ENCODE results near the gene TEX11. TPM values are rescaled to one million over a fixed set of nuclear protein-coding genes. Genes with fewer than 3 reads are reported as not detected.
"Not testable (repeated sequence)": the region's sequence is repeated elsewhere in the genome, so short reads cannot be mapped to it uniquely, and the experiment has no call there.

The TEX11 gene
- total RNA-seq, 2 experiments from 2014 or later, result not detected

DNA sequence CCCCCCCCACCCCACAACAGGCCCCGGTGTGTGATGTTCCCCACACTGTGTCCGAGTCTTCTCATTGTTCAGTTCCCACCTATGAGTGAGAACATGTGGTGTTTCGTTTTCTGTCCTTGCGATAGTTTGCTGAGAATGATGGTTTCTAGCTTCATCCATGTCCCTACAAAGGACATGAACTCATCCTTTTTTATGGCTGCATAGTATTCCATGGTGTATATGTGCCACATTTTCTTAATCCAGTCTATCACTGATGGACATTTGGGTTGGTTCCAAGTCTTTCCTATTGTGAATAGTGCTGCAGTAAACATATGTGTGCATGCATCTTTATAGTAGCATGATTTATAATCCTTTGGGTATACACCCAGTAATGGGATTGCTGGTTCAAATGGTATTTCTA lies 393.2 kb downstream of the TEX11 start:
- H3K4me2 ChIP-seq (ENCODE audit: low read length); H2AFZ ChIP-seq (ENCODE audit: low read length); DNase-seq (ENCODE audit: low spot score); H3K9me2 ChIP-seq (ENCODE audit: insufficient read depth, low read length); H3K9me3 ChIP-seq (ENCODE audit: low read length); CTCF ChIA-PET (ENCODE audit: unreplicated experiment); H3K79me2 ChIP-seq (ENCODE audit: insufficient read depth, low read depth, low read length); H3K4me1 ChIP-seq (ENCODE audit: insufficient read depth, low read length, poor library complexity, severe bottlenecking); POLR2A ChIA-PET; H4K20me1 ChIP-seq (ENCODE audit: insufficient read depth, low read length); H3K27ac ChIP-seq (ENCODE audit: low read depth, low read length, poor library complexity, severe bottlenecking); intact Hi-C loops (cut with micrococcal nuclease; ENCODE audit: unreplicated experiment); H3K4me3 ChIP-seq (ENCODE audit: low read depth, low read length, poor library complexity, severe bottlenecking); H3K36me3 ChIP-seq (ENCODE audit: insufficient read depth, low read length); BruUV-seq (replicated peaks): not testable (repeated sequence)

DNA sequence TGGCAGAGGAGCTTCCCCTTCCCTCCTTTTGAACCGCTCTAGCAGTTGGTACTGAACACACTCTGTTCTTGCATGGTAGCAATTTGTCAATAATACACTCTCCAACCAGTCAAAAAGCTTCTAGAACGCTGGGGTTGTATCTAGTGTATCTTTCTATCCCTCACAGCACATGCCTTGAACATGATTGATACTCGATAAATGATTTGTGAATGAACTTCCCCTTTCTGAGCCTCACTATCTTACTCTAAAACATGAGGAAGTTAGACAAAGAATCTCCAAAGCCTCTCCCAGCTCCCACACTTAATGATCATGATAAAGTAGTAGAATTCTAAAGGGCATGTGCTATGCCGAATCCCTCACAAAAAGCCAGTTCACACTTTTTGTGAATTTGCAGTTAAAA lies 399.4 kb downstream of the TEX11 start:
- Histone ChIP-seq H4K20me1 (ENCODE audit: insufficient read depth, low read length) (no peaks in the 10 kb centered on the region), H3K9me2 (ENCODE audit: insufficient read depth, low read length) (no peaks in the 10 kb centered on the region), H3K36me3 (ENCODE audit: insufficient read depth, low read length) (no peaks in the 10 kb centered on the region), H3K4me3 (ENCODE audit: low read depth, low read length, poor library complexity, severe bottlenecking) (no peak overlapping the region), H3K4me1 (ENCODE audit: insufficient read depth, low read length, poor library complexity, severe bottlenecking) (no peaks in the 10 kb centered on the region), H2AFZ (ENCODE audit: low read length) (no peak overlapping the region), H3K79me2 (ENCODE audit: insufficient read depth, low read depth, low read length) (no peaks in the 10 kb centered on the region), H3K4me2 (ENCODE audit: low read length) (no peak overlapping the region), H3K27ac (ENCODE audit: low read depth, low read length, poor library complexity, severe bottlenecking) (no peak overlapping the region), H3K9me3 (ENCODE audit: low read length) (no peaks in the 10 kb centered on the region)
- POLR2A ChIA-PET, result no interaction called here
- DNase-seq (ENCODE audit: low spot score), result no peak
- CTCF ChIA-PET (ENCODE audit: unreplicated experiment), result no interaction called here
- intact Hi-C loops (cut with micrococcal nuclease; ENCODE audit: unreplicated experiment), result no loop called here
- no peak for TF ChIP-seq EZH2phosphoT487 (IDR thresholded peaks at IDR 0.05; ENCODE audit: borderline replicate concordance, low read depth, low read length)
- TF ChIP-seq, protein P1, sequence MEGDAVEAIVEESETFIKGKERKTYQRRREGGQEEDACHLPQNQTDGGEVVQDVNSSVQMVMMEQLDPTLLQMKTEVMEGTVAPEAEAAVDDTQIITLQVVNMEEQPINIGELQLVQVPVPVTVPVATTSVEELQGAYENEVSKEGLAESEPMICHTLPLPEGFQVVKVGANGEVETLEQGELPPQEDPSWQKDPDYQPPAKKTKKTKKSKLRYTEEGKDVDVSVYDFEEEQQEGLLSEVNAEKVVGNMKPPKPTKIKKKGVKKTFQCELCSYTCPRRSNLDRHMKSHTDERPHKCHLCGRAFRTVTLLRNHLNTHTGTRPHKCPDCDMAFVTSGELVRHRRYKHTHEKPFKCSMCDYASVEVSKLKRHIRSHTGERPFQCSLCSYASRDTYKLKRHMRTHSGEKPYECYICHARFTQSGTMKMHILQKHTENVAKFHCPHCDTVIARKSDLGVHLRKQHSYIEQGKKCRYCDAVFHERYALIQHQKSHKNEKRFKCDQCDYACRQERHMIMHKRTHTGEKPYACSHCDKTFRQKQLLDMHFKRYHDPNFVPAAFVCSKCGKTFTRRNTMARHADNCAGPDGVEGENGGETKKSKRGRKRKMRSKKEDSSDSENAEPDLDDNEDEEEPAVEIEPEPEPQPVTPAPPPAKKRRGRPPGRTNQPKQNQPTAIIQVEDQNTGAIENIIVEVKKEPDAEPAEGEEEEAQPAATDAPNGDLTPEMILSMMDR (conservative IDR thresholded peaks at IDR 0.05; ENCODE audit: low read length), result no peak
- no TSS peak for BruUV-seq (replicated peaks)

DNA sequence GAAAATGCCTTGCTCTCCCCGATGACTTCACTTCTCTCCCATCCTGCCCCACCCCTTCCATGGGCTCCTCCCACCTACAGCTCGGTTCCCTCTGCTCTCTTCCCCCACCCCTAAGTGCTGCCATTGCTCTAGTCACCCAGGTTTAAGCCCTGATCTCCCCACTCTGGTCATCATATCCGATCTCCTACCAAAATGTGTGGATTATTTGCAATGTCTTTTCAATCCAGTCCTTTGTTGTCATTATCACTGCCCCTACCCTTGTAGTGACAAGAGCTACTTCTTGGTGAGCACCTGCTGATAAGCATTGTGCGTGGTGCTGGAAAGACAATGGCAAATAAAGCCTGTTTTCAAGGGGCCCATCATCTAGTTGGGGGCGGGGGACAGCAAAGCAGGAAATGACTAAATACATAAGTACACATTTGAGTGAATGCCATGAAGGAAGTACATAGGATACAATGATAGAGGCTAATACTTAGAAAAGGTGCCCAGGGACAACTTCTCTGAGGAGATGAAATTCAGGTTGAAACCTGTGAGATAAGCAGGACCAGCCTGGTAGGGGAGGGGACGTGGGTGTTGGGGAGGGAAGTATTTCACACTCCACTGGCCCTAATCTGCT lies 400.1 kb downstream of the TEX11 start:
- Histone ChIP-seq H3K4me1 (ENCODE audit: insufficient read depth, low read length, poor library complexity, severe bottlenecking) (no peaks in the 10 kb centered on the region), H2AFZ (ENCODE audit: low read length) (no peak overlapping the region), H3K4me3 (ENCODE audit: low read depth, low read length, poor library complexity, severe bottlenecking) (no peak overlapping the region), H4K20me1 (ENCODE audit: insufficient read depth, low read length) (no peaks in the 10 kb centered on the region), H3K9me2 (ENCODE audit: insufficient read depth, low read length) (no peaks in the 10 kb centered on the region), H3K9me3 (ENCODE audit: low read length) (no peaks in the 10 kb centered on the region), H3K4me2 (ENCODE audit: low read length) (no peak overlapping the region), H3K79me2 (ENCODE audit: insufficient read depth, low read depth, low read length) (no peaks in the 10 kb centered on the region), H3K27ac (ENCODE audit: low read depth, low read length, poor library complexity, severe bottlenecking) (no peak overlapping the region), H3K36me3 (ENCODE audit: insufficient read depth, low read length) (no peaks in the 10 kb centered on the region)
- intact Hi-C loops (cut with micrococcal nuclease; ENCODE audit: unreplicated experiment), result no loop called here
- DNase-seq (ENCODE audit: low spot score), result no peak
- TF ChIP-seq, protein P1 (conservative IDR thresholded peaks at IDR 0.05; ENCODE audit: low read length), result no peak
- TF ChIP-seq EZH2phosphoT487 (IDR thresholded peaks at IDR 0.05; ENCODE audit: borderline replicate concordance, low read depth, low read length), result no peak
- ChIA-PET CTCF (ENCODE audit: unreplicated experiment) (no interaction called here), POLR2A (no interaction called here)
- no TSS peak for BruUV-seq (replicated peaks)
